GM11168 (cell line): ENCODE data around the gene FHAD1.

Experiments used
- in situ Hi-C: fragments of 300-500 bp; cut with MboI; formaldehyde crosslinking; loops from one replicate; pipeline ENCODE4 v1.12.0; 2022; ENCODE audit warnings: low sequenced_read_pairs; ENCODE audit not compliant: unreplicated experiment

FHAD1 gene

GRCh38 chr1:15272782-15273127 is 25.7 kb downstream of the FHAD1 start:
- in situ Hi-C loops, result loop anchor here (10.0 kb wide), 1 partner anchor 148 kb away; no protein-coding TSS in a partner anchor

- in situ Hi-C loops, result loop anchor here (10.0 kb wide), 1 partner anchor 148 kb away; no protein-coding TSS in a partner anchor
These were observed 26.3 kb downstream of the FHAD1 start for GRCh38 chr1:15273274-15273673.

GRCh38 chr1:15275921-15276683 is 29.1 kb downstream of the FHAD1 start:
- in situ Hi-C loops, result loop anchor here (10.0 kb wide), 1 partner anchor 151 kb away; no protein-coding TSS in a partner anchor

GRCh38 chr1:15276691-15277446 is 29.8 kb downstream of the FHAD1 start:
- in situ Hi-C loops, result loop anchor here (10.0 kb wide), 1 partner anchor 152 kb away; no protein-coding TSS in a partner anchor

GRCh38 chr1:15277447-15277838 is 30.4 kb downstream of the FHAD1 start:
- in situ Hi-C loops, result loop anchor here (10.0 kb wide), 1 partner anchor 153 kb away; no protein-coding TSS in a partner anchor

- in situ Hi-C loops, result loop anchor here (10.0 kb wide), 1 partner anchor 153 kb away; no protein-coding TSS in a partner anchor
These were observed 30.9 kb downstream of the FHAD1 start for GRCh38 chr1:15277933-15278332.

GRCh38 chr1:15279576-15280230 is 32.7 kb downstream of the FHAD1 start:
- in situ Hi-C loops, result loop anchor here (10.0 kb wide), 1 partner anchor 155 kb away; no protein-coding TSS in a partner anchor

GRCh38 chr1:15280416-15280815 is 33.4 kb downstream of the FHAD1 start:
- in situ Hi-C loops, result no loop called here

- in situ Hi-C loops, result no loop called here
These were observed 35.0 kb downstream of the FHAD1 start for GRCh38 chr1:15282038-15282437.

GRCh38 chr1:15282810-15283474 is 35.9 kb downstream of the FHAD1 start:
- in situ Hi-C loops, result no loop called here

GRCh38 chr1:15283526-15283925 is 36.5 kb downstream of the FHAD1 start:
- in situ Hi-C loops, result no loop called here

GRCh38 chr1:15286452-15286851 is 39.4 kb downstream of the FHAD1 start:
- in situ Hi-C loops, result no loop called here

- in situ Hi-C loops, result no loop called here
These were observed 40.3 kb downstream of the FHAD1 start for GRCh38 chr1:15287035-15287979.

GRCh38 chr1:15288173-15288926 is 41.3 kb downstream of the FHAD1 start:
- in situ Hi-C loops, result no loop called here

GRCh38 chr1:15289251-15289651 is 42.2 kb downstream of the FHAD1 start:
- in situ Hi-C loops, result no loop called here

GRCh38 chr1:15290382-15290781 is 43.4 kb downstream of the FHAD1 start:
- in situ Hi-C loops, result no loop called here

GRCh38 chr1:15295696-15296095 is 48.7 kb downstream of the FHAD1 start:
- in situ Hi-C loops, result loop anchor here (5.0 kb wide), 1 partner anchor 168 kb away; no protein-coding TSS in a partner anchor
